GM19193 (cell line): ENCODE measurements around the gene ZMIZ2.

Experiments
- POLR2A ChIP-seq: IDR thresholded peaks from 4 replicates; pipeline ENCODE4 v1.6.1; 2011; ENCODE audit not compliant: insufficient read depth, insufficient read length; ENCODE audit errors: extremely low read depth

The ZMIZ2 gene

GRCh38 chr7:44727158-44727936 is 21.3 kb upstream of the ZMIZ2 start:
- no peak for TF ChIP-seq POLR2A

GRCh38 chr7:44727937-44728262 is 20.7 kb upstream of the ZMIZ2 start:
- no peak for TF ChIP-seq POLR2A

DNA sequence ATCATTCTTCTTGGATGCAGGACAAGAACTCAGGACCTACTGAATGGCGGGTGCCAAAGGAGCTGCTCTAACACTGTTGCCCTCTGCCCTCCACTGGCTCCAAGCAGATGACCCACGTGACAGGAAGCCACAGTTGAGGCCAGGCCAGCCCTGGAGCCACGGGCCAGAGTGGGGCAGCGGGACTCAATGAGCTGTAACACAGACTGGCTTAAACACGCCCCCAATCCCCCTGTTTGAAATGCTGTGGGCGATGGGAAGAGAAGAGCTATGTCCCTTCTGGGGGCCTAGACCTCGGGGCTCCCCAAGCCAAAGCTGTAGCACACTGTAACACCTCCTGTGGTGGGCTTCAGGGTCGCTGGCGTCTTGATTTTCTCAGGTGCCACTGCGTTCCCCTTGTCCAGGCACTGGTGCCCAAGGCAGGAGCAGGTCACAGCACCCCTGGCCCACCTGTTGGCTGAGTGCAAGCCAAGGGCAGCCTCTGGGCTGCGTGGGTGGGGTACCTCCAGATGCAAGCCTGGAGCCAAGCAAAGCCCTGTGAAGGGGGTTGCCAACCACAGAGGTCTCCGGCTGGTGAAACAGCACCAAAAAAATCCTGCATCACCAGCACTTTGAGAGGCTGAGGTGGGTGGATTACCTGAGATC is 18.6 kb upstream of the ZMIZ2 start:
- no peak for TF ChIP-seq POLR2A

GRCh38 chr7:44733708-44734481 is 14.8 kb upstream of the ZMIZ2 start:
- TF ChIP-seq POLR2A = no peak

GRCh38 chr7:44735403-44736165 is 13.1 kb upstream of the ZMIZ2 start:
- no peak for TF ChIP-seq POLR2A

GRCh38 chr7:44736896-44737295 is 11.8 kb upstream of the ZMIZ2 start:
- TF ChIP-seq POLR2A = no peak

GRCh38 chr7:44738051-44738723 is 10.5 kb upstream of the ZMIZ2 start:
- TF ChIP-seq POLR2A = no peak

- TF ChIP-seq POLR2A = no peak
Measured at GRCh38 chr7:44738876-44739665, 9.6 kb upstream of the ZMIZ2 start.

GRCh38 chr7:44740055-44740454 is 8.6 kb upstream of the ZMIZ2 start:
- TF ChIP-seq POLR2A = no peak

DNA sequence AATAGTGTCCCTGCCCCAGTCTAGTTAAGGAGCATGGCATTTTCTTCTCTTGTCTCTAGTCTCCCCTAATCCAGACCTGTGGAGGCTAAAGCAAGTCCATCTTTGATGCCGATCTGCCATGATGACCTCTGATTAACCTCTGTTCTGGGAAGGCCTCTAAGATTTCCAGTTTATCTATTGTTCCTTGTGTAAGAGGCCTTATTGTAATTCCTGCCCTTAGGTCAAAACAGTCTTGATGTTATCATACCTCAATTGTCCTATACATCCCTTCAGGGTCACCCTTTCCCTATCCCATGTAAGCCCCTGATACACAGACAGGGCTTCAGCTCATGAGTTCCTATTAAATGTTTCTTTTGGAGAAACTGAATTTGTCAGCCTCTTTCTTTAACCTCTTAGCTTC is 4.9 kb upstream of the ZMIZ2 start:
- no peak for TF ChIP-seq POLR2A

DNA sequence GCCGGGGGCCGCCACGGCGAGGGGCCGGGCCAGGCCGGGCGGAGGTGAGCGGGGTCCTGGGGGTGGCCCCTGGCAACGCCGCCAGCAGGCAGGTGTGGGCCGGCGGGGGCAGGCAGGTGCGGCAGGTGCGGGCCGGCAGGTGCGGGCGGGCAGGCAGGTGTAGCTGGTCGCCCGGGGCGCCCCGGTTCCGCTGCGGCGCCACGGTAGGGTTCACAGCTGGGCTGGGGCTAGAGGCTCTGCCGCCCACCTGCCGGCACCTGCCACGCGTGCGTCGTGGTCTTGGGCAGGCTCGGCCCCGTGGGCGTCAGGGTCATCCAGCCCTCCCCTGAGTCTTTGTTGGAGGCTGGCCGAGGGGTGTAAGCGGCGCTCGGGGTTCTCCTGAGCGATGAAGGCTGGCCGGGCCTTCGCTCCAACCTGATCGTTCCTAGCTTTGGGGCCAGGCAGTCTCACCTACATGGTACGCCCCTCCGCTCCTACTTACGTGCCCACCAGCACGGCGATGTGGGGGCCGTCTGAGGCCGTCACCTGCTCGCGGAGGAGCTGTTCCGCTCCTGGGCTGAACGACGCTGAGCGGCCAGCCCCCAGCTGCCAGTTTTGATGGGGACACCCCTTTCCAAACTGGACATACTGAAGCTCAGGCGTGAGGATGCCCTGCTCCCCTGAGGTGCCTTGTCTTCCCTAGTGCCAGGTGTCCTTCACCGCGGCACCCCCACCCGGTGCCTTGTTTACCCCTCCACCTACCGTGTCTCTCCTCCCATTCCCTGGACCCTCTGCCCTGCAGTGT is 493 bp downstream of the ZMIZ2 start:
- no peak for TF ChIP-seq POLR2A

GRCh38 chr7:44749992-44750391 is 1.3 kb downstream of the ZMIZ2 start:
- no peak for TF ChIP-seq POLR2A

- no peak for TF ChIP-seq POLR2A
Measured at GRCh38 chr7:44750424-44750823, 1.8 kb downstream of the ZMIZ2 start.
